GM18861 (cell line): Measurements from ENCODE around the gene SLC27A2.
"Not testable (repeated sequence)": the region's sequence is repeated elsewhere in the genome, so short reads cannot be mapped to it uniquely, and the experiment has no call there.

Experiments
- ATAC-seq: cut with Tn5 transposase; IDR thresholded peaks from one replicate; pipeline ENCODE4 v1.9.1; 2021; ENCODE audit not compliant: unreplicated experiment

SLC27A2 gene

GRCh38 chr15:50181969-50182218, at the start of gene SLC27A2:
Gene SLC27A2, plus strand, starts transcription at chr15:50182196. Its CDS starts 232 bp downstream, at chr15:50182428.
- peak; percentile 41 for ATAC-seq

DNA sequence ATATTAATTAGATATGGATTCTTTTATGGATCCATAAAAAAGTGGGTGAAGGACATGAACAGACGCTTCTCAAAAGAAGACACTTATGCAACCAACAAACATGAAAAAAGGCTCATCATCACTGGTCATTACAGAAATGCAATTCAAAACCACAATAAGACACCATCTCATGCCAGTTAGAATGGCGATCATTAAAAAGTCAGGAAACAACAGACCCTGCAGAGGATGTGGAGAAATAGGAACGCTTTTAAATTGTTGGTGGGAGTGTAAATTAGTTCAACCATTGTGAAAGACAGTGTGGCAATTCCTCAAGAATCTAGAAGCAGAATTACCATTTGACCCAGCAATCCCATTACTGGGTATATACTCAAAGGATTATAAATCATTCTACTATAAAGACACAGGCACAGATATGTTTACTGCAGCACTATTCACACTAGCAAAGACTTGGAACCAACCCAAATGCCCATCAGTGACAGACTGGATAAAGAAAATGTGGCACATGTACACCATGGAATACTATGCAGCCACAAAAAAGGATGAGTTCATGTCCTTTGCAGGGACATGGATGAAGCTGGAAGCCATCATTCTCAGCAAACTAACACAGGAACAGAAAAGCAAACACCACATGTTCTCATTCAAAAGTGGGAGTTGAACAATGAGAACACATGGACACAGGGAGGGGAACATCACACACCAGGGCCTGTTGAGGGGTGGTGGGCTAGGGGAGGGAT, 49.6 kb upstream of the SLC27A2 start:
- not testable (repeated sequence) for ATAC-seq

- peak; percentile 80 for ATAC-seq
Measured at GRCh38 chr15:50134524-50135024, 47.4 kb upstream of the SLC27A2 start.

DNA sequence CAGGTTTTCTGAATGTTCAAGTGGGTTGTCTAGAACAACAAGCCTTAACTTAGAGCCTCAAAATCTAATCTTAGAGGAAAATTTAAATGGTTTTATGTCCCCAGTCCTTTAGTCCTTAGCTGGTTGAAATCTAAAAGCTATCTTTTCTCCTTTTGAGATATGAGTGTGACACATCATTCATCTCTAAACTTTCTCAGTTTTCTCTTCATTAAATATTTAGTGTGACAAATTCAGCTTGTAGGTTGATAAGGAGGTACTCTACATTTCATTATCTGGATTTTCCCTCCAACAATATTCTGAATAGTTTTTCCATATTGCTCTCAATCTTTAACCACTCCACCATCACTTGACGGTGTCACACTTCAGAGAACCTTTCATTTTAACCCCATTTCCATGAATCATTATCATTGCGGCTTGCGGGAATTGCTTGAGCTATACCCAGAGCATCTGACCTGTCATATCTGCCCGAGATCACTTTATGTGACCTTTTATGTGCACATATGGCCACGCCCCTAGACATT, 46.9 kb upstream of the SLC27A2 start:
- ATAC-seq, result peak; percentile 68

DNA sequence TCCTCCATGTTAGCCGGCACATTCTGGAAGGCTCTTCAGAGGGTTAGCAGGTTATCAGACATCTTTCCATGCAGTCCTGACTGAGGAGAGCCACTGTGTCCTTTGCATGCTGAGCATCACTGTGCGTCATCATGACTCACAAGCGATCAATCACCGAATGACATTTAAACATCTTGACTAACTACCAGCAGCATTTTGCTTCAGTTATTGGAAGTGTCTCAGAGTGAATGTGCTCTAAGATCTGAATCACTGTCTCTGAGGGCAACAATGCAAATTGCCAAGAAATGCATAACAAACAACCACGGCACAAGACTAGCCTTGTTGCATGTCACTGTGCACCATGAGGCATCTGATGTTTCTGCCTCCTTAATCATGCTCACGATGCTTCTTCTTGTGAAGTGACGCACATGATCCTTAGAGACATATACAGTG, 44.6 kb upstream of the SLC27A2 start:
- no peak for ATAC-seq

GRCh38 chr15:50137893-50138292, 44.1 kb upstream of the SLC27A2 start:
- no peak for ATAC-seq

DNA sequence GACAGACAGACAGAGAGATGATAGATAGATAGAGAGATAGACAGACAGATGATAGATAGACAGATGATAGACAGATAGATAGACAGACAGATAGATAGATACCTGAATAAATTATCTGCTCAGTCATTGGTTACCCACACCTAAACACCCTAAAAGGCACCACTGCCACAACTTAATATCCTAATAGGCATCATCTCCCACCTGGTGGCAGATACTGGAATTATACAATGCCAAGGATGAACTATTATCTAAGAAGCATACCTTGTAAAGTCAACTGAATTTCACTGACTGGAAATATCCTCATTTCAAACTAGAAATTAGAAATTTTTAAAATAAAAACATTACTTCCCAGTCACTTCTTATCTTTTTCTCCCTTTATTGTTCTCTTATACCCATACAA, 43.6 kb upstream of the SLC27A2 start:
- no peak for ATAC-seq

DNA sequence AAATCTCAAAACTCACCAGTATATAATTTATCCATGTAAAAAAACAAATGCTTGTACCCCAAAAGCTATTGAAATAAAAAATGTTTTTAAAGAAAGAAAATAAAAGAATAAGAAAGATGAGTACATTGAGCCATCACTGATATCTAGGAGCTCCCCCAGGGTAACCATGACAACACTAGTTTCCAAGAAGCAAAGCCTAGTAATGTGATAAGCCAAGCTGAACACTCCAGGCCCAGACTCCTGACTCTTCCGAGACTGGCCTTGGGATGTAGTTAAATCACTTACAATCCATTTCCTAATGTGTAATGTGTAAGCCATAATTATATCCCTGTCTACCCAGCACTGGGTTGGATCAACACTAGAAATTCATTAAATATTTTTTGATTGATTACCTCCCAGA, 41.9 kb upstream of the SLC27A2 start:
- ATAC-seq, result no peak

DNA sequence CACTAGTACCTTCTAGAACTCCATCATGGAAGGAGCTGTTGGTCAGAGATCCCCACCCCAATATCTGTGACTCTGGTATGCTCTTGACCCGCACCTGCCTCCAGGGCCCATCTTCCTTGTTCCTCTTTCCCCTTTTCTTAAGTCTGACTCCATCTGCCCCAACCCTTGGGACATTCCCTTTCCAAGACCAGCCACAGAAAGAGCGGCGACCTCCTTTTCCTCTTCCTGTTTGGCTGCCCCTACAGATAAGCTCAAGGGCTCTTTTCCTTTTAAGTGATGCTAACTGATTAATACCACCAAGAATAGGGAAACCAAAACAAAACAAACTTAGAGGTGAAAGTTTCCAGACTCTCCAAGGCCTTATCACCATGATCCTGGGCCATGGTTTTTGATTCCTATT, 41.0 kb upstream of the SLC27A2 start:
- ATAC-seq, result no peak

DNA sequence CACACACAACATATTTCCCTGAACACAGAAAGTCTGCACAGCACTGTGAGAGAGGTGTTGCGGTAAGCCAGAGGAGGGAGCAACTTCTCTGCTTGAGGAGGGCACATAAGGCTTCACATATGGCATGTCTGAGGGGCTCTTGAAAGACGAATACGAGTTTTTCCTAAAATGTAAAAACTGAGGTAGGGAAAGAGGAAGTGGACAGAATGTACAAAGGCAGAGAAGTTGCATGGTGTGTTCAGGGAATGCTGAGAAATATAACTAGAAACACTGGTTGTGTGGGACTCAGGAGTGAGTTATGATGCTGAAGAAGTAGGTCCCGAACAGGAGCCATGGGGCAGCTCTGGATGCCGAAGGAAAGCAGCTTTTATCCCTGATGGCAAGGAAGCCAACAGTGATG, 40.1 kb upstream of the SLC27A2 start:
- ATAC-seq, result no peak

- no peak for ATAC-seq
Measured at GRCh38 chr15:50143255-50143860, 38.6 kb upstream of the SLC27A2 start.

- no peak for ATAC-seq
Measured at GRCh38 chr15:50144341-50145120, 37.5 kb upstream of the SLC27A2 start.

- ATAC-seq, result no peak
Measured at GRCh38 chr15:50145451-50145872, 36.5 kb upstream of the SLC27A2 start.

GRCh38 chr15:50146632-50147031, 35.4 kb upstream of the SLC27A2 start:
- ATAC-seq, result no peak

DNA sequence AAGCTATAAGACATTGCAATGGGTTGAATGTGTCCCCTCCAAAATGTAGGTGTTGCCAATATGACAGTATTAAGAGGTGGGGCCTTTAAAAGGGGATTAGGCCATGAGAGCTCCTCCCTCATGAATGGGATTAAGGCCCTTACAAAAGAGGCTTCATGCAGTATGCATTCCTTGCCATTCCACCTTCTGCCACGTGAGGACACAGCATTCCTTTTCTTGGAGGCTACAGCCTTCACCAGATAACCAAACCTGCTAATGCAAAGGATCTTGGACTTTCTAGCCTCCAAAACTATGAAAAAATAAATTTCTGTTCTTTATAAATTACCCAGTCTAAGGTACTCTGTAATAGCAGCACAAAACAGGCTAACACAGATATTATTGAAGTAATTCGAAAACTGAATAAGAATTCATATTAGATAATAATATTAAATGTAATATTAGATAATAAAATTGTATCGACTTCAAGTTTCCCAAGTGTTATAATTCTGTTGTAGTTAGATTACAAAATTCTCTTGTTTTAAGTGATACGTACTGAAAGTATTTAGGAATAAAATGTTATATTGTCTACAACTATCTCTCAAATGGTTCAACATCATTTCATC, 33.5 kb upstream of the SLC27A2 start:
- no peak for ATAC-seq

DNA sequence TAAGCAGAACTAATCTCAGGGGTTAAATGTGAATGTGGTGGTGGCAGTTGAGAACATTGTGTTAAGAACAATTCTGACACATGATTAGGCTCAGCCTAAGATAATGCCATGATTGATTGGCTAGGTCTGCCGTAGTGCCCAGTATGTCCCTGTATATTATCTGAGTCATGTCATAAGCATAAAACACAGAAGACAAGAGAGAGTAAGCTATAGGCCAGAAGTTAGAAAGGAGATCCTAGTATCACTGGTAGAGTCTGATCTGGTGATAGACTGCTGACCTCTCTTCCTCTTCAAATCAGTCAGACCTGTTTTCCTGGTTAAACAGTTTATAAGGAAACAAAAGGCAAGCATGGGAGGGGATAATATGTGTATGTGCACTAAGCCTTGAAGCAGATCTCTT, 32.9 kb upstream of the SLC27A2 start:
- ATAC-seq, result no peak

DNA sequence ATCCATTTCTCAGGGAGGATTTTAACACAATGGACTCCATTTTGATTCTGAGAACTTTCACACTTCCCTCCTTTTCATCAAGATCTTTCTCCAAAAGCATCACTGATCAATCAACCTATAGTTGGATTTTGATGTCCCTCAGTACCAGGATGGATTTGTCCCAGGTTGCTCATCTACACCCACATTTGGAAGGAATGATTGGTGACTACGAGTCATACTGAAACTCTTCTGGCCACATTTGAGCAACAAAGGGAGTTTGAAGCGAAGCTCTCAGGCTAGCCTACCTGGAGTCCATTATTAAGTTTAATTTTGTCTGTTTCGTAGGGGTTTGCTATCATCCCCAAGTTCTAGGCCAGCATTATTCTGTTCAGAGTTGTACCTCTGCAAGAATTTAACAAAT, 31.6 kb upstream of the SLC27A2 start:
- ATAC-seq, result no peak

- no peak for ATAC-seq
Measured at GRCh38 chr15:50150851-50151250, 31.1 kb upstream of the SLC27A2 start.

GRCh38 chr15:50151476-50151875, 30.5 kb upstream of the SLC27A2 start:
- no peak for ATAC-seq

GRCh38 chr15:50158236-50158635, 23.8 kb upstream of the SLC27A2 start:
- ATAC-seq, result not testable (repeated sequence)

DNA sequence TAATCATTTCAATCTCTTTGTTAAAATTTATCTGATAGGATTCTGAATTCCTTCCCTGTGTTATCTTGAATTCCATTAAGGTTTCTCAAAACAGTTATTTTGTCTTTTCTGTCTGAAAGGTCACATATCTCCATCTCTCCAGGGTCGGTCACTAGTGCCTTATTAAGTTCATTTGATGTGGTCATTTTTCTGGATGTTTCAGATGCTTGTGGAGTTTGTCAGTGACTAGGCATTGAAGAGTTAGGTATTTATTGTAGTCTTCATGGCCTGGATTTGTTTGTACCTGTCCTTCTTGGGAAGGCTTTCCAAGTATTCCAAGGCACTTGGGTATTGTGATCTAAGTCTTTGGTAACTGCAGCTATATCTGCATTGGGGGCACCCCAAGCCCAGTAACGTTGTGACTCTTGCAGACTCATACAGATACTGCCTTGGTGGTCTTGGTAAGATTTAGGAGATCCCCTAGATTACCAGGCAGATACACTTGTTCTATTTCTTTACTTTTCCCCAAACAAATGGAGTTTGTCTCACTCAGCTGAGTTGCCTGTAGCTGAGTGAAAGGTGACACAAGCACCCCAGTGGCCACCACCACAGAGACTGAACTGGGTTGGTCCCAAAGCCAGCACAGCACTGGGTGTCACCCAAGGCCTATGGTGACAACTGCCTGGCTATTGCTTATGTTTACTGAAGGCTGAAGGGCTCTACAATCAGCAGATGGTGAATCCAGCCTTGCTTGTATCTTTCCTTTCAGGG, 18.9 kb upstream of the SLC27A2 start:
- ATAC-seq, result no peak
